Body of pancreas (tissue), 4 donors: ENCODE results near the gene NSF.
"Not testable (repeated sequence)": the region's sequence is repeated elsewhere in the genome, so short reads cannot be mapped to it uniquely, and the experiment has no call there.

Source experiments
- POLR2A ChIP-seq, 3 donors: fragments of 450-650 bp; IDR thresholded peaks; one replicate each; pipeline ENCODE4 v1.6.1; 2016; ENCODE audit warnings: antibody characterized with exemption in 3 of 3, mild to moderate bottlenecking in 2 of 3
- TF ChIP-seq, protein P1 (sequence below), 7 experiments: fragments of 450-650 bp in 4 of 7; fragments of 200-600 bp in 3 of 7; sonication (generic) in 3 of 7; IDR thresholded peaks; one replicate each; pipeline ENCODE4 v1.5.1; 2016 to 2019; ENCODE audit warnings: antibody characterized with exemption in 7 of 7

DNA sequence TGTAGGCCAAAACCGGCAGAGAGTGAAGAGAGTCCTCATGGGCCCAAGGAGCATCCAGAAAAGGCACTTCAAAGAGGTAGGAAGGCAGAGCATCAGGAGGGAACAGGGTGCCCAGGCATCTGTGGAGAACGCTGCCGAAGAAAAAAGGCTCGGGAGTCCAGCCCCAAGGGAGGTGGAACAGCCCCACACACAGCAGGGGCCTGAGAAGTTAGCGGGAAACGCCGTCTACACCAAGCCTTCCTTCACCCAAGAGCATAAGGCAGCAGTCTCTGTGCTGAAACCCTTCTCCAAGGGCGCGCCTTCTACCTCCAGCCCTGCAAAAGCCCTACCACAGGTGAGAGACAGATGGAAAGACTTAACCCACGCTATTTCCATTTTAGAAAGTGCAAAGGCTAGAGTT lies 41.9 kb upstream of the NSF start:
- TF ChIP-seq, protein P1, sequence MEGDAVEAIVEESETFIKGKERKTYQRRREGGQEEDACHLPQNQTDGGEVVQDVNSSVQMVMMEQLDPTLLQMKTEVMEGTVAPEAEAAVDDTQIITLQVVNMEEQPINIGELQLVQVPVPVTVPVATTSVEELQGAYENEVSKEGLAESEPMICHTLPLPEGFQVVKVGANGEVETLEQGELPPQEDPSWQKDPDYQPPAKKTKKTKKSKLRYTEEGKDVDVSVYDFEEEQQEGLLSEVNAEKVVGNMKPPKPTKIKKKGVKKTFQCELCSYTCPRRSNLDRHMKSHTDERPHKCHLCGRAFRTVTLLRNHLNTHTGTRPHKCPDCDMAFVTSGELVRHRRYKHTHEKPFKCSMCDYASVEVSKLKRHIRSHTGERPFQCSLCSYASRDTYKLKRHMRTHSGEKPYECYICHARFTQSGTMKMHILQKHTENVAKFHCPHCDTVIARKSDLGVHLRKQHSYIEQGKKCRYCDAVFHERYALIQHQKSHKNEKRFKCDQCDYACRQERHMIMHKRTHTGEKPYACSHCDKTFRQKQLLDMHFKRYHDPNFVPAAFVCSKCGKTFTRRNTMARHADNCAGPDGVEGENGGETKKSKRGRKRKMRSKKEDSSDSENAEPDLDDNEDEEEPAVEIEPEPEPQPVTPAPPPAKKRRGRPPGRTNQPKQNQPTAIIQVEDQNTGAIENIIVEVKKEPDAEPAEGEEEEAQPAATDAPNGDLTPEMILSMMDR (IDR thresholded peaks at IDR 0.05): not testable (repeated sequence)
- TF ChIP-seq POLR2A (IDR thresholded peaks at IDR 0.05): not testable (repeated sequence)
